OCI-LY3 (cell line): ENCODE measurements around the gene STPG1.

Experiments
- H2AFZ ChIP-seq: fragments of 200-600, 300-600 bp; shearing (Covaris generic); 2 replicates; pipeline ENCODE4 v1.6.0; 2014; ENCODE audit warnings: antibody characterized with exemption, low read depth, low read length
- H3K27ac ChIP-seq: fragments of 200-600, 300-600 bp; sonication (generic); 2 replicates; pipeline ENCODE4 v1.5.1; 2014; ENCODE audit warnings: mild to moderate bottlenecking, low read length, moderate library complexity, mixed read lengths
- H3K27me3 ChIP-seq: fragments of 200-600, 300-600 bp; sonication (generic); 2 replicates; pipeline ENCODE4 v1.6.1; 2014; ENCODE audit warnings: low read depth, low read length, mixed read lengths
- H3K36me3 ChIP-seq: fragments of 200-600, 300-600 bp; sonication (generic); replicated peaks from 2 replicates; pipeline ENCODE3; 2014; ENCODE audit warnings: low read depth, low read length, mixed read lengths
- H3K4me1 ChIP-seq: fragments of 300-600, 200-600 bp; sonication (generic); 2 replicates; pipeline ENCODE4 v1.6.1; 2014; ENCODE audit warnings: low read length, mixed read lengths
- H3K4me2 ChIP-seq: fragments of 200-600, 300-600 bp; sonication (generic); 2 replicates; pipeline ENCODE4 v1.6.1; 2014; ENCODE audit warnings: low read length, mixed read lengths
- H3K4me3 ChIP-seq: fragments of 300-600, 200-600 bp; sonication (generic); 2 replicates; pipeline ENCODE4 v1.5.1; 2014; ENCODE audit warnings: antibody characterized with exemption, mild to moderate bottlenecking, low read length, moderate library complexity
- H3K79me2 ChIP-seq: fragments of 300-600, 200-600 bp; shearing (Covaris generic); 2 replicates; pipeline ENCODE4 v1.6.1; 2014; ENCODE audit warnings: mild to moderate bottlenecking, low read length, mixed read lengths
- H3K9ac ChIP-seq: fragments of 300-600, 200-600 bp; shearing (Covaris generic); 2 replicates; pipeline ENCODE4 v1.6.0; 2014; ENCODE audit warnings: mild to moderate bottlenecking, low read length, moderate library complexity
- H3K9me3 ChIP-seq: fragments of 200-600, 300-600 bp; shearing (Covaris generic); 2 replicates; pipeline ENCODE4 v1.6.1; 2014; ENCODE audit warnings: low read length, mixed read lengths; ENCODE audit not compliant: insufficient read depth
- H4K20me1 ChIP-seq: fragments of 200-600, 300-600 bp; sonication (generic); 2 replicates; pipeline ENCODE4 v1.6.1; 2016; ENCODE audit warnings: low read length, mixed read lengths; ENCODE audit not compliant: insufficient read depth
- CTCF ChIP-seq: fragments of 200-600, 300-600 bp; sonication (generic); IDR thresholded peaks from 2 replicates; pipeline ENCODE4 v1.5.1; 2014; ENCODE audit warnings: antibody characterized with exemption, low read length, low read depth
- EZH2phosphoT487 ChIP-seq: fragments of 200-600 bp; shearing (Covaris generic); IDR thresholded peaks from 2 replicates; pipeline ENCODE4 v1.6.1; 2018; ENCODE audit warnings: antibody characterized with exemption, mixed run types, low read depth

STPG1 gene

GRCh38 chr1:24409535-24409934, 4.0 kb downstream of the STPG1 start:
- Histone ChIP-seq H3K36me3 (peaks cover 8% of the 10 kb centered on the region), H3K27ac (no peak overlapping the region), H3K4me1 (peaks cover 9% of the 10 kb centered on the region; the same call in 1 of the 2 replicates), H3K4me3 (no peak overlapping the region), H3K79me2 (0 out of 2 replicates have a peak, but pooled peaks cover 4% of the 10 kb centered on the region), H2AFZ (no peak overlapping the region), H3K27me3 (no peaks in the 10 kb centered on the region), H4K20me1 (no peaks in the 10 kb centered on the region), H3K9ac (no peak overlapping the region), H3K4me2 (no peak overlapping the region), H3K9me3 (no peaks in the 10 kb centered on the region)
- TF ChIP-seq EZH2phosphoT487: no peak

- Histone ChIP-seq H3K9ac (no peak overlapping the region), H3K4me3 (no peak overlapping the region), H3K4me1 (no peaks in the 10 kb centered on the region), H2AFZ (no peak overlapping the region), H3K36me3 (peaks cover 8% of the 10 kb centered on the region), H4K20me1 (no peaks in the 10 kb centered on the region), H3K4me2 (no peak overlapping the region), H3K27me3 (no peaks in the 10 kb centered on the region), H3K79me2 (no peaks in the 10 kb centered on the region), H3K9me3 (no peaks in the 10 kb centered on the region), H3K27ac (no peak overlapping the region)
- no peak for TF ChIP-seq EZH2phosphoT487
- no peak for TF ChIP-seq CTCF
Observed at GRCh38 chr1:24406788-24407187, 6.8 kb downstream of the STPG1 start.

- Histone ChIP-seq H3K27ac (no peak overlapping the region), H3K4me3 (no peak overlapping the region), H2AFZ (no peak overlapping the region), H3K4me1 (no peaks in the 10 kb centered on the region), H3K9ac (no peak overlapping the region), H3K27me3 (no peaks in the 10 kb centered on the region), H3K4me2 (no peak overlapping the region), H3K36me3 (peaks cover 8% of the 10 kb centered on the region), H3K9me3 (no peaks in the 10 kb centered on the region), H4K20me1 (no peaks in the 10 kb centered on the region), H3K79me2 (no peaks in the 10 kb centered on the region)
- no peak for TF ChIP-seq CTCF
- TF ChIP-seq EZH2phosphoT487: no peak
Observed at GRCh38 chr1:24403806-24404205, 9.8 kb downstream of the STPG1 start.

- H3K27me3 ChIP-seq: no peaks in the 10 kb centered on the region
- H3K79me2 ChIP-seq: no peaks in the 10 kb centered on the region
- H3K4me1 ChIP-seq: no peaks in the 10 kb centered on the region
- H4K20me1 ChIP-seq: no peaks in the 10 kb centered on the region
- no peak overlapping the region for H3K4me3 ChIP-seq
- H3K36me3 ChIP-seq: peaks cover 5% of the 10 kb centered on the region
- no peaks in the 10 kb centered on the region for H3K9me3 ChIP-seq
- H3K9ac ChIP-seq: no peak overlapping the region
- no peak overlapping the region for H3K4me2 ChIP-seq
- H2AFZ ChIP-seq: no peak overlapping the region
- TF ChIP-seq CTCF (no peak), EZH2phosphoT487 (no peak)
- H3K27ac ChIP-seq: no peak overlapping the region
Observed at GRCh38 chr1:24400065-24400464, 13.5 kb downstream of the STPG1 start.

- peak overlapping the region; percentile 83; the same call in 1 of the 2 replicates for H3K4me2 ChIP-seq
- H3K9ac ChIP-seq: peak overlapping the region; percentile 87; the same call in 1 of the 2 replicates
Observed at GRCh38 chr1:24393892-24394291, 19.7 kb downstream of the STPG1 start.

More at GRCh38 chr1:24393892-24394291, 19.7 kb downstream of the STPG1 start:
- Histone ChIP-seq H3K27me3 (no peaks in the 10 kb centered on the region), H2AFZ (no peak overlapping the region), H3K9me3 (no peaks in the 10 kb centered on the region), H4K20me1 (no peaks in the 10 kb centered on the region), H3K36me3 (peaks cover 10% of the 10 kb centered on the region), H3K4me1 (peaks cover 50% of the 10 kb centered on the region), H3K4me3 (no peak overlapping the region), H3K79me2 (no peaks in the 10 kb centered on the region), H3K27ac (peak overlapping the region; percentile 98)
- TF ChIP-seq EZH2phosphoT487 (no peak), CTCF (no peak)
